C4-2B (cell line): ENCODE results near the gene DDC.

Experiments
- ZFX ChIP-seq: fragments of 450-650 bp; IDR thresholded peaks from 2 replicates; pipeline ENCODE4 v1.6.1; 2017
- TF ChIP-seq, protein P1 (sequence below): fragments of 450-650 bp; conservative IDR thresholded peaks from 2 replicates; pipeline ENCODE4 v1.5.1; 2017; ENCODE audit warnings: mild to moderate bottlenecking

GRCh38 chr7:50449501-50449880 lies 115.7 kb downstream of the DDC start:
- TF ChIP-seq, protein P1, sequence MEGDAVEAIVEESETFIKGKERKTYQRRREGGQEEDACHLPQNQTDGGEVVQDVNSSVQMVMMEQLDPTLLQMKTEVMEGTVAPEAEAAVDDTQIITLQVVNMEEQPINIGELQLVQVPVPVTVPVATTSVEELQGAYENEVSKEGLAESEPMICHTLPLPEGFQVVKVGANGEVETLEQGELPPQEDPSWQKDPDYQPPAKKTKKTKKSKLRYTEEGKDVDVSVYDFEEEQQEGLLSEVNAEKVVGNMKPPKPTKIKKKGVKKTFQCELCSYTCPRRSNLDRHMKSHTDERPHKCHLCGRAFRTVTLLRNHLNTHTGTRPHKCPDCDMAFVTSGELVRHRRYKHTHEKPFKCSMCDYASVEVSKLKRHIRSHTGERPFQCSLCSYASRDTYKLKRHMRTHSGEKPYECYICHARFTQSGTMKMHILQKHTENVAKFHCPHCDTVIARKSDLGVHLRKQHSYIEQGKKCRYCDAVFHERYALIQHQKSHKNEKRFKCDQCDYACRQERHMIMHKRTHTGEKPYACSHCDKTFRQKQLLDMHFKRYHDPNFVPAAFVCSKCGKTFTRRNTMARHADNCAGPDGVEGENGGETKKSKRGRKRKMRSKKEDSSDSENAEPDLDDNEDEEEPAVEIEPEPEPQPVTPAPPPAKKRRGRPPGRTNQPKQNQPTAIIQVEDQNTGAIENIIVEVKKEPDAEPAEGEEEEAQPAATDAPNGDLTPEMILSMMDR: no peak
- TF ChIP-seq ZFX: no peak
